ENCODE results near the gene TAS2R43.
"Not testable (repeated sequence)": the region's sequence is repeated elsewhere in the genome, so short reads cannot be mapped to it uniquely, and the experiment has no call there.

The TAS2R43 gene, protein sequence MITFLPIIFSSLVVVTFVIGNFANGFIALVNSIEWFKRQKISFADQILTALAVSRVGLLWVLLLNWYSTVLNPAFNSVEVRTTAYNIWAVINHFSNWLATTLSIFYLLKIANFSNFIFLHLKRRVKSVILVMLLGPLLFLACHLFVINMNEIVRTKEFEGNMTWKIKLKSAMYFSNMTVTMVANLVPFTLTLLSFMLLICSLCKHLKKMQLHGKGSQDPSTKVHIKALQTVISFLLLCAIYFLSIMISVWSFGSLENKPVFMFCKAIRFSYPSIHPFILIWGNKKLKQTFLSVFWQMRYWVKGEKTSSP

GRCh38 chr12:11092128-11092527 lies at the start of gene TAS2R43:
TSS of gene TAS2R43 (minus strand) at chr12:11092313. CDS start at chr12:11092229, 84 bp downstream.
- no peak for DNase-seq

GRCh38 chr12:11136075-11136474 lies 44.0 kb upstream of the TAS2R43 start:
- DNase-seq, result no peak

DNA sequence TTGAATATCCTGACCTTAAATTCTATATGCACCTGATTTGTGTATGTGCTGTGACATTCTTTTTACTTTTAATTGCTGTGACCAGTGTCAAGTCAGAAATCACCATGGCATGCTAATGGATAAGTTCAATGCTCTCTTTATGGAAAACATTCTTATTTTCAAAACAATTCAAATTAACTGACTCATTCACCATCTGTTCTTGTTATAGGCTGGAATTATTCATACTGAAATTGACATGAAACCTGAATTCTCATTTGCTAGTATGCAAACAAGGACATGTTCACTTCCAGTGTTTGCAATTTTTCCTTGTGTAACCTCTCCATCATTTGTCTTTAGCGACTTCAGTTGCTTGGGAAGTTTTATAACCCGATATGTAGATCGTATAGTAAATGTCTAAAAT lies 42.2 kb upstream of the TAS2R43 start, which contains the start of gene TAS2R30:
Gene TAS2R30, minus strand, starts transcription at position 340 of the 400 bp plus-strand sequence. CDS start 400 bp downstream, outside the sequence.
- no peak for DNase-seq

DNA sequence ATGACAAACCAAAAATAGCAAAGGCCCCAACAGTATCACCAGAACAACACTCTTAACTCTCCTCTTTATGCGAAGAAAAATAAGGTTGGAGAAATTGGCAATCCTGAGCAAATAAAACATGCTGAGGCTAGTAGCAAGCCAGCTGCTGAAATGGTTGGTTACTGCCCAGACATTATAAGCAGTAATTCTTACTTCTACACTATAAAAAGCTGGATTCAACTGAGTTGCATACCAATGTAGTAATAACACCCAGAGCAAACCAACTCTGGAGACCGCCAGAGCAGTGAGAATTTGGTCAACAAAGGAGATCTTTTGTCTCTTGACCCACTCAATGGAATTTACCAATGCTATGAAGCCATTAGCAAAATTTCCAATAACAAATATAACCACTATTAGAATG lies 41.7 kb upstream of the TAS2R43 start:
- DNase-seq, result no peak

- no peak for DNase-seq
Observed at GRCh38 chr12:11133162-11133561, 41.0 kb upstream of the TAS2R43 start.

DNA sequence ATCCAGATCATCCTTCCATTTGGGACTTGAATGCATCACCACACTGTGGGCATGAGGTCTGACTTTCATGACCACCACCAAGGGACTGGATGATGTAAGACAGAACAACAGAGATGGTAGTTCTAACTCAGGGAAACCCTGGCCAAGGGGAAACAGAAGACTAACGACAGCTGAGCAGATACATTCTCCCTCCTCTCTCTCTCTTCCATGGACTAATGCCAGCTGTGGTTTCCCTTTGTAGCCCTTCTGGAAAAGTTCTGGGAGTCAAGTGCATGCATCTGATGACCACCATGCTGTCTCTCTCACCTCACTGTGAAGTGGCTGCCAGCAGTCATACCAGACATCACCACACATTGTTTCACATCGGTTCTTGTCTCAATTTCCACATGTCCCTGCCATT lies 38.9 kb upstream of the TAS2R43 start:
- DNase-seq, result no peak

DNA sequence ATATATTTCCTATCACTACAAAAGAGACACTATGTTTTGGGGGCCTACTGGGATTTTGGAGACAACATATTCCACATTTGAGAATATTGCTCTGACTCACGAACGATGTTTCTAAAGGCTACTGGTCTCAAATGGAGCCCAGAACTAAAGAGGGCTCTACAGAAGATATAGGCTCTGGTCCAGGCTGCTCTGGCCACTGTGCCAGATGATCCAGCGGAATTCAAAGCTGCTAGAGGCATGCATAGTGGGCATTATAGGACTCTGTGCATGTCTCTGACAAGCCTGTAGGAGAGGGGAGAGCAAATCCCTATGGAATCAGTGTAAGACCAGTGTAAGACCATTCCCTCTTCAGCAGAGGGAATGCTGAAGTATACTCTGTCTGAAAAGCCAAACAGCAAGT lies 38.3 kb upstream of the TAS2R43 start:
- DNase-seq, result no peak

DNA sequence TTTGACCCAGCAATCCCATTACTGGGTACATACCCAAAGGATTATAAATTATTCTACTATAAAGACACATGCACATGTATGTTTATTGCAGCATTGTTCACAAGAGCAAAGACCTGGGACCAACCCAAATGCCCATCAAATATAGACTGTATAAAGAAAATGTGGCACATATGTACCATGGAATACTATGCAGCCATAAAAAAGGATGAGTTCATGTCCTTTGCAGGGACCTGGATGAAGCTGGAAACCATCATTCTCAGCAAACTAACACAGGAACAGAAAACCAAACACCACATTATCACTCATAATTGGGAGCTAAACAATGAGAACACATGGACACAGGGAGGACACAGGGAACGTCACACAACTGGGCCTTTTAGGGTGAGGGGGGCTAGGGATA lies 22.0 kb upstream of the TAS2R43 start:
- not testable (repeated sequence) for DNase-seq

- DNase-seq, result not testable (repeated sequence)
Observed at GRCh38 chr12:11111213-11111612, 19.1 kb upstream of the TAS2R43 start.

DNA sequence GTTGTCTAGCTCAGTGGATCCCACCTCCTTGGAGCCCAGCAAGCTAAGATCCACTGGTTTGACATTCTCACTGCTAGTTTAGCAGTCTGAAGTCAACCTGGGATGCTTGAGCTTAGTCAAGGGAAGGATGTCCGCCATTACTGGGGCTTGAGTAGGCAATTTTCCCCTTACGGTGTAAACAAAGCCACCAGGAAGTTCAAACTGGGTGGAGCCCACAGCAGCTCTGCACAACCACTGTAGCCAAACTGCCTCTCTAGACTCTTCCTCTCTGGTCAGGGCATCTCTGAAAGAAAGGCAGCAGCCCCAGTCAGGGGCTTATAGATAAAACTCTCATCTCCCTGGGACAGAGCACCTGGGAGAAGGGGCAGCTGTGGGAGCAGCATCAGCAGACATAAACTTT lies 16.7 kb upstream of the TAS2R43 start:
- no peak for DNase-seq

- no peak for DNase-seq
Observed at GRCh38 chr12:11107719-11108118, 15.6 kb upstream of the TAS2R43 start.

- DNase-seq, result no peak
Observed at GRCh38 chr12:11106288-11106687, 14.2 kb upstream of the TAS2R43 start.

- DNase-seq, result no peak
Observed at GRCh38 chr12:11105546-11105945, 13.4 kb upstream of the TAS2R43 start.

DNA sequence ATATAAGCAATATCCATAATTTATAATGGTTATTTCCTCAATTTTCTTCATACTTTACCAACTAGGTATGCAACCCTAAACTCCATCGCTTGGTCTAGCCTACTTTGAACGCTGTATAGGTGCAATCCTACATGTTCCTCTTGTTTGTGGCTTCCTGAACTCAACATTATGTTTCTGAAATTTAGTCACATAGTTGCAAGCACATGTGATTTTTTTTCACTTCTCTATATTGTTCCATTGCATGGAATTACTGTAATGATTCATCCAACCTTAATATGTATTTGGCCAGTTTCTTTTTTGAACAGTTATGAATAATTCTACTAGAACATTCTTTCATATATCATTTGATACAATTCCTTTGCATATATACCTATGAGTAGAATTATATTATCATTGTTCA lies 2.8 kb upstream of the TAS2R43 start:
- DNase-seq, result not testable (repeated sequence)

DNA sequence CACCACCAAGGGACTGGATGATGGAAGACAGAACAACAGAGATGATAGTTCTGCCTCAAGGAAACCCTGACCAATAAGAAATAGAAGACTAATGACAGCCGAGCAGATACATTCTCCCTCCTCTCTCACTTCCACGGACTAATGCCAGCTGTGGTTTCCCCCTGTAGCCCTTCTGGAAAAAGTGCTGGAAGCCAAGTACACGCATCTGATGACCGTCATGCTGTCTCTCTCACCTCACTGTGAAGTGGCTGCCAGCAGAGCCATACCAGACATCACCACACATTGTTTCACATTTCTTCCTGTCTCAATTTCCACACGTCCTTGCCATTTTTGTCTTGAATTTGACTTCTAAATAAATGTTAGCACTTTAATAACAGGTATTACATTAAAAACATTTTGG lies 2.9 kb downstream of the TAS2R43 start:
- no peak for DNase-seq

DNA sequence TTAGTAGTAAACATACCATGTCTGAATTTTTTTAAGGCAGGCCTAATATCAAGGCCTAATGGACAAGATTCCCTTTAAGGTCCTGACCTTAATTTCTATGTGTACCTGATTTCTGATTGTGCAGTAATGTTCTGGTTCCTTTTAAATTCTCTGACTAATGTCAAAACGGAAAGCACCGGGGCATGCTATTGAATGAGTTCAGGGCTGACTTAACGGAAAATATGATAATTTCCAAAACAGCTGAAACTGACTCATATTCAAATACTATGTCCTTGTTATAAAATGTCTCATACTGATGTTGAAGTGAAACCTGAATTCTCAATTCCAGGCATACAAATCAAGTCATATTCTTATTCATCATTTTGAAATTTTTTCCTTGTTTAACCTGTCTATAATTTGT lies 6.7 kb downstream of the TAS2R43 start:
- no peak for DNase-seq

- DNase-seq, result no peak
Observed at GRCh38 chr12:11081987-11082386, 10.1 kb downstream of the TAS2R43 start.

GRCh38 chr12:11078246-11078645 lies 13.9 kb downstream of the TAS2R43 start:
- no peak for DNase-seq

DNA sequence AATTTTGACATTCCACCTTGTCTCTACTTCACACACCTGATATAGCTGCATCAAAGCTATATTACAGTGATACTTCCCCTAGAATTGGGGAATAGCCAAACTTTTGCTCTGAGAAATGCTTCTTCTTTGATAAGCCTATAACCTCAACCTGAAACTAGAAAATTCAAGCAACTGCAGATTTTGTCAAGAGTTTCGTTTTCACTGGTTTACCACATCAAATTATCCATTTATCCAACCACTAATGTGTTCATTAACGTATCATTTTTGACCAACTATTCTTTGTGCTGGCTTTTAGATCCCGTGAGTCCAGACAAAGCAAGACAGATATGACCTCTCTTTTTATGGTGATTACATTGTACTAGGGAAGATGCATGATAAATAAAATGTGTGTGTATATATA lies 16.5 kb downstream of the TAS2R43 start:
- DNase-seq, result no peak

GRCh38 chr12:11071414-11071813 lies 20.7 kb downstream of the TAS2R43 start:
- DNase-seq, result no peak

GRCh38 chr12:11070999-11071398 lies 21.1 kb downstream of the TAS2R43 start:
- DNase-seq, result no peak

- no peak for DNase-seq
Observed at GRCh38 chr12:11069854-11070365, 22.2 kb downstream of the TAS2R43 start.

DNA sequence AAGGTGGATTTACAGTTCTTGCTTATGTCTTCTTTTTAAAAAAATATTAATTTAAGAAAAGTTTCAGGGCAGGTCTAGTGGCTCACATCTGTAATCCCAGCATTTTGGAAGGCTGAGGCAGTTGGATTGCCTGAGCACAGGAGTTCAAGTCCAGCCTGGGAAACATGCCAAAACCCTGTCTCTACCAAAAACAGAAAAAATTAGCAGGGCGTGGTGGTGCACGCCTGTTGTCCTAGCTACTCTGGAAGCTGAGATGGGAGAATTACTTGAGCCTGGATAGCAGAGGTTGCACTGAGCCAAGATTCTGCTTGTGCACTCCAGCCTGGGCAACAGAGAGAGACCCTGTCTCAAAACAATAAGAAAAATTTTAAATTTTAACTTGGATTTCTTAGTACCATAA lies 24.6 kb downstream of the TAS2R43 start:
- DNase-seq, result no peak

DNA sequence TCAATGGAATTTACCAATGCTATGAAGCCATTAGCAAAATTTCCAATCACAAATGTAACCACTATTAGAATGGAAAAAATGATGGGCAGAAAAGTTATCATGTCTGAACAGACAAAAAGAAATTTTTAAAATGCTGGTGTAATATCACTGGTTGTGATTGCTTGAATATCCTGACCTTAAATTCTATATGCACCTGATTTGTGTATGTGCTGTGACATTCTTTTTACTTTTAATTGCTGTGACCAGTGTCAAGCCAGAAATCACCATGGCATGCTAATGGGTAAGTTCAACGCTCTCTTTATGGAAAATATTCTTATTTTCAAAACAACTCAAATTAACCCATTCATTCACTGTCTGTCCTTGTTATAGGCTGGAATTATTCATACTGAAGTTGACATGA lies 29.9 kb downstream of the TAS2R43 start, which contains the start of gene TAS2R46:
Gene TAS2R46, minus strand, starts transcription at position 101 of the 400 bp plus-strand sequence. Its CDS starts 0 bp downstream, at position 101.
- DNase-seq, result not testable (repeated sequence)

- no peak for DNase-seq
Observed at GRCh38 chr12:11059784-11060183, 32.3 kb downstream of the TAS2R43 start.

Measured in activated CD8-positive, alpha-beta memory T cell treated with anti-CD3 and anti-CD28 coated beads, Interleukin-2, amount 50 U/mL, for 48 hours (primary cell).